Activated CD4-positive, alpha-beta T cell treated with anti-CD3 and anti-CD28 coated beads, Interleukin-2, amount 10 ng/mL, durations not matched to agents 7 days and 5 days (primary cell): Measurements from ENCODE around the gene MID1. TPM values are rescaled to one million over a fixed set of nuclear protein-coding genes. Genes with fewer than 3 reads are reported as not detected.

ENCODE experiments used
- CTCF ChIA-PET: fragments of 350-600 bp; sonication (Branson Sonifier 250); formaldehyde crosslinking; loops from one replicate; lab custom pipeline; 2021; ENCODE audit warnings: antibody characterized with exemption; lab: Charles Lee
- POLR2A ChIA-PET: fragments of 350-600 bp; sonication (Branson Sonifier 250); formaldehyde crosslinking; loops from one replicate; lab custom pipeline; 2021; ENCODE audit warnings: antibody characterized with exemption; lab: Charles Lee
- DNase-seq: peaks from one replicate; pipeline ENCODE4 v3.0.0-alpha.2; 2020
- H3K27ac Mint-ChIP-seq: one replicate; pipeline ENCODE4 v1.8.0; 2021; ENCODE audit warnings: mild to moderate bottlenecking, moderate library complexity, mixed read lengths
- H3K27me3 Mint-ChIP-seq: one replicate; pipeline ENCODE4 v1.8.0; 2021; ENCODE audit warnings: mixed read lengths
- H3K36me3 Mint-ChIP-seq: one replicate; pipeline ENCODE4 v1.8.0; 2021; ENCODE audit warnings: low read depth, mixed read lengths
- H3K4me1 Mint-ChIP-seq: one replicate; pipeline ENCODE4 v1.8.0; 2021; ENCODE audit warnings: mixed read lengths
- H3K4me3 Mint-ChIP-seq: one replicate; pipeline ENCODE4 v1.8.0; 2021; ENCODE audit warnings: mild to moderate bottlenecking, moderate library complexity, mixed read lengths
- H3K9me3 Mint-ChIP-seq: one replicate; pipeline ENCODE4 v1.8.0; 2021; ENCODE audit warnings: mixed read lengths
- total RNA-seq, 2 experiments: library from RNA; stranded (reverse); gene quantifications; one replicate each; pipeline ENCODE4 v1.2.3, GENCODE V29; 2021

MID1 gene
- total RNA-seq, 2 experiments from 2014 or later = 0.22 to 0.23 TPM

GRCh38 chrX:10508891-10509290 is 111.5 kb downstream of the MID1 start:
- H3K27me3 Mint-ChIP-seq = no peaks in the 10 kb centered on the region
- H3K27ac Mint-ChIP-seq = no peak overlapping the region
- CTCF ChIA-PET = no interaction called here

GRCh38 chrX:10507876-10508275 is 112.5 kb downstream of the MID1 start:
- H3K4me1 Mint-ChIP-seq = no peaks in the 10 kb centered on the region
- POLR2A ChIA-PET = no interaction called here

More at GRCh38 chrX:10508891-10509290, 111.5 kb downstream of the MID1 start:
- no peak for DNase-seq
- H3K4me3 Mint-ChIP-seq = no peak overlapping the region
- H3K4me1 Mint-ChIP-seq = no peaks in the 10 kb centered on the region
- H3K9me3 Mint-ChIP-seq = peaks cover 3% of the 10 kb centered on the region
- POLR2A ChIA-PET = no interaction called here
- H3K36me3 Mint-ChIP-seq = no peaks in the 10 kb centered on the region

GRCh38 chrX:10507181-10507580 is 113.2 kb downstream of the MID1 start:
- Mint-ChIP-seq H3K9me3 (peaks cover 3% of the 10 kb centered on the region), H3K36me3 (no peaks in the 10 kb centered on the region), H3K27ac (no peak overlapping the region), H3K4me3 (no peak overlapping the region), H3K27me3 (no peaks in the 10 kb centered on the region), H3K4me1 (no peaks in the 10 kb centered on the region)
- DNase-seq = no peak
- ChIA-PET POLR2A (no interaction called here), CTCF (no interaction called here)

More at GRCh38 chrX:10507876-10508275, 112.5 kb downstream of the MID1 start:
- H3K9me3 Mint-ChIP-seq = peaks cover 3% of the 10 kb centered on the region
- H3K36me3 Mint-ChIP-seq = no peaks in the 10 kb centered on the region
- no peak for DNase-seq
- CTCF ChIA-PET = no interaction called here
- no peaks in the 10 kb centered on the region for H3K27me3 Mint-ChIP-seq
- no peak overlapping the region for H3K27ac Mint-ChIP-seq
- H3K4me3 Mint-ChIP-seq = no peak overlapping the region

- Mint-ChIP-seq H3K27me3 (no peaks in the 10 kb centered on the region), H3K4me1 (no peaks in the 10 kb centered on the region), H3K9me3 (peaks cover 3% of the 10 kb centered on the region), H3K36me3 (no peaks in the 10 kb centered on the region), H3K27ac (no peak overlapping the region), H3K4me3 (no peak overlapping the region)
- CTCF ChIA-PET = no interaction called here
- no peak for DNase-seq
- POLR2A ChIA-PET = no interaction called here
These were observed 113.6 kb downstream of the MID1 start for GRCh38 chrX:10506781-10507180.

- Mint-ChIP-seq H3K27me3 (no peaks in the 10 kb centered on the region), H3K27ac (no peak overlapping the region), H3K9me3 (peaks cover 3% of the 10 kb centered on the region), H3K36me3 (no peaks in the 10 kb centered on the region), H3K4me1 (no peaks in the 10 kb centered on the region), H3K4me3 (no peak overlapping the region)
- CTCF ChIA-PET = interaction anchor here (0.6 kb wide), 1 partner anchor 65 kb away, joined by 3 read pairs; no protein-coding TSS in a partner anchor
- POLR2A ChIA-PET = no interaction called here
- no peak for DNase-seq
These were observed 114.7 kb downstream of the MID1 start for GRCh38 chrX:10505726-10506125.

GRCh38 chrX:10502961-10503360 is 117.4 kb downstream of the MID1 start:
- ChIA-PET POLR2A (no interaction called here), CTCF (no interaction called here)
- Mint-ChIP-seq H3K9me3 (no peaks in the 10 kb centered on the region), H3K27me3 (no peaks in the 10 kb centered on the region), H3K27ac (no peak overlapping the region), H3K4me3 (no peak overlapping the region), H3K36me3 (no peaks in the 10 kb centered on the region), H3K4me1 (no peaks in the 10 kb centered on the region)
- DNase-seq = no peak

- CTCF ChIA-PET = no interaction called here
- Mint-ChIP-seq H3K27ac (no peak overlapping the region), H3K9me3 (no peaks in the 10 kb centered on the region), H3K4me3 (no peak overlapping the region), H3K27me3 (no peaks in the 10 kb centered on the region), H3K36me3 (no peaks in the 10 kb centered on the region), H3K4me1 (no peaks in the 10 kb centered on the region)
- POLR2A ChIA-PET = no interaction called here
- DNase-seq = no peak
These were observed 118.8 kb downstream of the MID1 start for GRCh38 chrX:10501611-10502010.

- H3K4me3 Mint-ChIP-seq = no peak overlapping the region
- no peak overlapping the region for H3K27ac Mint-ChIP-seq
- POLR2A ChIA-PET = no interaction called here
- H3K9me3 Mint-ChIP-seq = no peaks in the 10 kb centered on the region
- no peak for DNase-seq
- no peaks in the 10 kb centered on the region for H3K4me1 Mint-ChIP-seq
- CTCF ChIA-PET = no interaction called here
- H3K27me3 Mint-ChIP-seq = no peaks in the 10 kb centered on the region
- no peaks in the 10 kb centered on the region for H3K36me3 Mint-ChIP-seq
These were observed 123.9 kb downstream of the MID1 start for GRCh38 chrX:10496345-10496965.

GRCh38 chrX:10495677-10496076 is 124.7 kb downstream of the MID1 start:
- POLR2A ChIA-PET = no interaction called here
- H3K4me1 Mint-ChIP-seq = no peaks in the 10 kb centered on the region
- H3K27ac Mint-ChIP-seq = no peak overlapping the region
- H3K27me3 Mint-ChIP-seq = no peaks in the 10 kb centered on the region
- no peaks in the 10 kb centered on the region for H3K9me3 Mint-ChIP-seq
- DNase-seq = no peak
- no peak overlapping the region for H3K4me3 Mint-ChIP-seq
- no peaks in the 10 kb centered on the region for H3K36me3 Mint-ChIP-seq
- CTCF ChIA-PET = no interaction called here

- no peak overlapping the region for H3K27ac Mint-ChIP-seq
- H3K4me1 Mint-ChIP-seq = no peaks in the 10 kb centered on the region
- DNase-seq = no peak
- H3K27me3 Mint-ChIP-seq = no peaks in the 10 kb centered on the region
- H3K36me3 Mint-ChIP-seq = no peaks in the 10 kb centered on the region
- no peak overlapping the region for H3K4me3 Mint-ChIP-seq
- no peaks in the 10 kb centered on the region for H3K9me3 Mint-ChIP-seq
- ChIA-PET POLR2A (no interaction called here), CTCF (interaction anchor here (0.6 kb wide), 1 partner anchor 63 kb away, joined by 4 read pairs; no protein-coding TSS in a partner anchor)
These were observed 128.1 kb downstream of the MID1 start for GRCh38 chrX:10492250-10492649.

- POLR2A ChIA-PET = no interaction called here
- H3K9me3 Mint-ChIP-seq = no peaks in the 10 kb centered on the region
- H3K4me3 Mint-ChIP-seq = no peak overlapping the region
- H3K27me3 Mint-ChIP-seq = no peaks in the 10 kb centered on the region
- DNase-seq = no peak
- CTCF ChIA-PET = no interaction called here
- no peaks in the 10 kb centered on the region for H3K36me3 Mint-ChIP-seq
- no peaks in the 10 kb centered on the region for H3K4me1 Mint-ChIP-seq
- H3K27ac Mint-ChIP-seq = no peak overlapping the region
These were observed 134.0 kb downstream of the MID1 start for GRCh38 chrX:10486373-10486772.

- DNase-seq = no peak
- POLR2A ChIA-PET = no interaction called here
- H3K27ac Mint-ChIP-seq = no peak overlapping the region
- no peaks in the 10 kb centered on the region for H3K36me3 Mint-ChIP-seq
- CTCF ChIA-PET = interaction anchor here (0.6 kb wide), 1 partner anchor 730 kb away, joined by 4 read pairs; no protein-coding TSS in a partner anchor
- H3K4me1 Mint-ChIP-seq = no peaks in the 10 kb centered on the region
- no peaks in the 10 kb centered on the region for H3K9me3 Mint-ChIP-seq
- no peak overlapping the region for H3K4me3 Mint-ChIP-seq
- no peaks in the 10 kb centered on the region for H3K27me3 Mint-ChIP-seq
These were observed 135.1 kb downstream of the MID1 start for GRCh38 chrX:10485326-10485725.

GRCh38 chrX:10484683-10485247 is 135.6 kb downstream of the MID1 start:
- H3K9me3 Mint-ChIP-seq = no peaks in the 10 kb centered on the region
- no peak for DNase-seq
- CTCF ChIA-PET = interaction anchor here (0.6 kb wide), 1 partner anchor 730 kb away, joined by 4 read pairs; no protein-coding TSS in a partner anchor

More at GRCh38 chrX:10484683-10485247, 135.6 kb downstream of the MID1 start:
- Mint-ChIP-seq H3K4me3 (no peak overlapping the region), H3K4me1 (no peaks in the 10 kb centered on the region), H3K27me3 (no peaks in the 10 kb centered on the region), H3K36me3 (no peaks in the 10 kb centered on the region), H3K27ac (no peak overlapping the region)
- POLR2A ChIA-PET = no interaction called here
